Muscle of arm (tissue), 12 donors: ENCODE data around the gene ASPN. TPM values are rescaled to one million over a fixed set of nuclear protein-coding genes. Genes with fewer than 3 reads are reported as not detected.
"Not testable (repeated sequence)": the region's sequence is repeated elsewhere in the genome, so short reads cannot be mapped to it uniquely, and the experiment has no call there.

ENCODE experiments used
- DNase-seq: peaks from one replicate; pipeline ENCODE4 v3.0.0-alpha.2; 2013
- polyA plus RNA-seq, 12 donors: library from polyadenylated mRNA; unstranded; fragments of 120-200 nt; gene quantifications; one replicate each; pipeline ENCODE4 v1.2.1, GENCODE V29; 2013; ENCODE audit not compliant: insufficient read length in 12 of 12

The ASPN gene
- polyA plus RNA-seq, 12 donors = 185 to 715 (median 339) TPM; not detected in 1

DNA sequence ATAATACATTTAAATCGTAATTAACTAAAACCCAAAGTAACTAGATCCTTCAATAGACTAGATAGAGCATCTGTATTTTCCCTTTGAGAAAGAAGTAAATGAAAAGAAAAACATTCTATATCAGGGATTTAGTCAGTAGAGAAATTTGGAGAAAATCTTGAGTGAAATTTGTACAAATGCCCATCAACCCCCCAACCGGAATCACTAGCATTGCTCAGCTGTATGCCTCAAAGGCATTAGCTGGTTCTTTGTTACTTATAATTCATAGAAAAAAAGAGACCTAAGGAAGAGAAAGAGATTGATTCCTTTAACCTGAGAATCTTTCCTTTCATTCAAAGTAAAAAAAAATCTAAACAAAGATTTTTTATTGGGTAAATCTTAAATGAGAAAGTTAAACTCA is 58.7 kb downstream of the ASPN start:
- DNase-seq = no peak

DNA sequence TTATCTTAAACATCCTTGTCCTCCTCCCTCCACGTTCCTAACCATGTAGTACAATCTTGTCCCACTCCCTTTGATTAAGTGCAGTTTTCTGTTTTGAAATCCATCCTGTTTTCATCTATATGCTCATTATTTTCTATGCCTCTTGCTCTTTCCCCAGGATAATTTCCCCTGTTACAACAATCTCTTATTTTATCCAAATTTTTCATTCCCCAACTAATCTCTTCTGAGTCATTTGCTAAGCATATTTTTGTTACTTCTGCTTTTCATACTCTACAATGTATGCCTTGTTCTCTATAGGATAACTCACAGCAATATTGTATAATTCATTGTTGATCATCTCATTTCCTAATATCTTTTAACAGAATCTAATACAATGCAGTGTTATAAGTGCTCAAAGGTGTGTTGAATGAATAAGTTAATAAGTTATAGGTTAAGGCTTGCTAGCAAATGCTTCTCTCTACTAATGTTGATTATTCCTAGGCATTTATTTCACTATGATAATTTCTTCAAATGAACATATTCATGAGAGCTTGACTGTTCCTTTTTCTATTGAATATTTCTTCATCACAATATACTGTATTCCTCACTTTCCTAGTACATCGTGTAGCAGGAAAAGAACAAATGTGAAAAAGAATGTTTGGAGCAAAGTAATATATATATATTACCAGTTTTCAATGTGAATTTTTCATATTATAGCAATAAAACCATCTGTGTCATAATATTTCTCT is 59.5 kb downstream of the ASPN start:
- no peak for DNase-seq

GRCh38 chr9:92414566-92414965 is 67.7 kb downstream of the ASPN start:
- DNase-seq = no peak

DNA sequence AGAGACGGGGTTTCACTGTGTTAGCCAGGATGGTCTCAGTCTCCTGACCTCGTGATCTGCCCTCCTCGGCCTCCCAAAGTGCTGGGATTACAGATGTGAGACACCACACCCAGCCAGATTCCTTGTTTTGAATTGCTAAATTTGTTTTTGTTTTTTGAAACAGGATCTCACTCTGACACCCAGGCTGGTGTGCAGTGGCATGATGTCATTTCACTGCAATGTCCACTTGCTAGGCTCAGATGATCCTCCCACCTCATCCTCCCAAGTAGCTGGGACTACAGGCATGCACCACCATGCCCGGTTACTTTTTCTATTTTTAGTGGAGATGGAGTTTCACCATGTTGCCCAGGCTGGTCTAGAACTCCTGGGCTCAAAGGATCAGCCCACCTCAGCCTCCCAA is 71.1 kb downstream of the ASPN start:
- DNase-seq = not testable (repeated sequence)

DNA sequence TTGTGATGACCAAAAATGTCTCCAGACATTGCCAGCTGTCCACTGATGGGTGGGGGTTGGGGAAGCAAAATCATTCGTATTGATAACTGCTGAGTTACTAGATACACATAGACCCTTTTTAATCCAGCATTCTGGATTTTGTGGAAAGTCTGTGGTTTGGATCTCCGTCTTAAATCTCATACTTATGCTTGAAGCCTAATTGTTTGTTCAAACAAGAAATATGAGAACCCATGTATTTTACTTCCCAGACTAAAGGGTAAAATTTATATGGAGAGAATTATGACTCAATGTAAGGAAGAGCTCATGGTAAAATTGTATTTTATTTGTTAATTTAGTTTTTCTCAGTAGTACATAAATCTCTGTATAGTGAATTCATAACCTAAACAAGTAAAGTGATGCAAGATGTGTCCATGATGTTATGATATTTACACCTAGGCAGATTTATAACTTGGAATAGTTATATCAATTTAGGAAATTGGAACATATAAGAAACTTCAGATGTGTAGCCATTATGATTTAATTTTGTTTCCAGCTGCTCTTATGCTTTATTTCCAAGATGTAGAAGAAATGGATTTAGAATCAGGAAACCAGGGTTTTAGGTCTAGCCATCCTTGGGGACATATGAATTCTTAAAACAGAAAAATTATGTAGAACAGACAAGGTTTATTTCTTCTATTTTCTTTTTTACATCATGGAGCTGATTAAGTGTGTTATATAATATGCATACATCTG is 73.4 kb downstream of the ASPN start:
- no peak for DNase-seq

DNA sequence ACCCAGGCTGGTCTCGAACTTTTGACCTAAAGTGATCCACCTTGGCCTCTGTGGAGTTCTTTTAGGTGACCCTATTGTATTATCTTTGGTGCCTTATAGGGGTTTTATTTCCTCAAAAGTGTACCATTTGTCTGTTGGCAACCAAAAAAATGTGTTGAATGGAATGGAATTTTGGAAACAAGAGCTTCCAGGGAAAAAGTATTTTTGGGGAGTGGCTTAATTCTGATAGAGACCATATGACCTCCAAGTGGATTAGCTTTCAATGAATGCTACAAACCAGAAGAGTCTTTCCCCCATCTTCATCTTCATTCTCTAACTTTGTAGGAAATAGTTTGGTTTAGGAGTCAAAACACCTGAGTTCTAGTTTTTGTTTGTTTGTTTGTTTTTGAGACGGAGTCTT is 74.5 kb downstream of the ASPN start:
- no peak for DNase-seq

GRCh38 chr9:92406477-92406876 is 75.8 kb downstream of the ASPN start:
- no peak for DNase-seq

Other genes with a start within 250 kb of the ASPN start
- 10 to 100 TPM in 11 of 12 donors, not detected in 1; 40.2 to 79.6 (median 68.8) TPM for gene IARS1, start 188.8 kb downstream of the ASPN start, polyA plus RNA-seq
- 10 to 100 TPM in 11 of 12 donors, not detected in 1; 21.9 to 67.4 (median 25.2) TPM for gene NOL8, start 157.2 kb downstream of the ASPN start, polyA plus RNA-seq
- gene CENPP, start 156.6 kb downstream of the ASPN start, polyA plus RNA-seq = 1 to 10 TPM in 11 of 12 donors, not detected in 1; 2.2 to 8.2 (median 5.2) TPM
- gene OGN, start 77.9 kb downstream of the ASPN start, polyA plus RNA-seq = 100 to 1,000 TPM in 11 of 12 donors, not detected in 1; 448 to 897 (median 528) TPM
- gene OMD, start 58.0 kb downstream of the ASPN start, polyA plus RNA-seq = 1 to 10 TPM in 10 of 12 donors, not detected in 2; 3.2 to 7.5 (median 5.9) TPM
- 10 to 100 TPM in 11 of 12 donors, not detected in 1; 16.0 to 40.5 (median 26.4) TPM for gene ECM2, start 53.5 kb upstream of the ASPN start, polyA plus RNA-seq
- 10 to 100 TPM in 1 of 12 donors, 1 to 10 TPM in 10, not detected in 1; 5.9 to 10.2 (median 8.5) TPM for gene IPPK, start 187.6 kb upstream of the ASPN start, polyA plus RNA-seq